Lung (tissue), 12 donors: ENCODE measurements around the gene MAIP1. TPM values are rescaled to one million over a fixed set of nuclear protein-coding genes. Genes with fewer than 3 reads are reported as not detected.

Experiments
- ATAC-seq: fragments of 200-7000 bp; cut with Tn5 transposase; one replicate; pipeline ENCODE4 v1.9.1; 2020; ENCODE audit warnings: moderate number of reproducible peaks; ENCODE audit not compliant: insufficient read depth, low FRiP score
- DNase-seq, 3 donors: peaks; one replicate each; pipeline ENCODE4 v3.0.0-alpha.2; 2013 to 2017
- H3K27ac ChIP-seq, 2 donors: one replicate each; pipeline ENCODE4 v1.5.1; 2013; ENCODE audit warnings: mild to moderate bottlenecking in 2 of 2, moderate library complexity in 2 of 2, control low read depth in 1 of 2, inconsistent platforms in 1 of 2, low read depth in 1 of 2, low read length in 1 of 2
- H3K27me3 ChIP-seq, 3 donors: one replicate each; pipeline ENCODE4 v1.5.1; 2013; ENCODE audit warnings: low read length in 2 of 3; ENCODE audit not compliant: control insufficient read depth in 3 of 3, insufficient read depth in 3 of 3
- H3K36me3 ChIP-seq, 4 donors: one replicate each; pipeline ENCODE4 v1.5.1; 2013; ENCODE audit warnings: low read length in 4 of 4, mild to moderate bottlenecking in 1 of 4, moderate library complexity in 1 of 4; ENCODE audit not compliant: control insufficient read depth in 4 of 4, insufficient read depth in 4 of 4
- H3K4me1 ChIP-seq, 5 donors: one replicate each; pipeline ENCODE4 v1.5.1; 2013; ENCODE audit warnings: low read length in 5 of 5, mild to moderate bottlenecking in 2 of 5, moderate library complexity in 1 of 5; ENCODE audit not compliant: control insufficient read depth in 5 of 5, insufficient read depth in 5 of 5
- H3K4me3 ChIP-seq: one replicate; pipeline ENCODE4 v1.5.1; 2013; ENCODE audit warnings: mild to moderate bottlenecking, control low read depth, moderate library complexity
- H3K9ac ChIP-seq, 2 donors: one replicate each; pipeline ENCODE4 v1.5.1; 2013; ENCODE audit warnings: low read length in 2 of 2, control low read depth in 1 of 2; ENCODE audit not compliant: insufficient read depth in 1 of 2
- H3K9me3 ChIP-seq, 4 donors: one replicate each; pipeline ENCODE4 v1.5.1; 2013; ENCODE audit warnings: low read length in 3 of 4, mild to moderate bottlenecking in 1 of 4, moderate library complexity in 1 of 4; ENCODE audit not compliant: control insufficient read depth in 4 of 4, insufficient read depth in 3 of 4
- CTCF ChIP-seq: IDR thresholded peaks from 2 replicates; pipeline ENCODE4 v1.5.1; 2012; ENCODE audit warnings: mild to moderate bottlenecking; ENCODE audit errors: control extremely low read depth, extremely low read depth
- WGBS, 2 donors: extraction: QIAGEN DNeasy Blood & Tissue Kit; methylation state at CpG; one replicate each; pipeline ENCODE4 v1.1.7; 2013; 5-methylcytosine and 5-hydroxymethylcytosine counted together
- polyA plus RNA-seq, 2 donors: library from polyadenylated mRNA; stranded (reverse); fragments of 200-250 nt; gene quantifications; one replicate each; pipeline ENCODE4 v1.2.1, GENCODE V29; 2013
- total RNA-seq, 2 donors: library from RNA; depleted of rRNA in 1 of 2; stranded (reverse); fragments of >200 nt in 1 of 2; gene quantifications; one replicate each; pipeline ENCODE4 v1.2.1, GENCODE V29; 2014 to 2021
- donor health status: control.
- donor health status: control.
- donor health status: Bipolar disorder and iron deficiency.
- donor health status: healthy.
- donor health status: DM: yes; HTN: yes; CAD: no.

The MAIP1 gene
- total and polyA plus RNA-seq, 4 donors: 8.2 to 18.3 (median 15.3) TPM

- H3K9ac ChIP-seq: peak overlapping the region in 1 of 2 donors; percentile 56
- H3K9me3 ChIP-seq: no peaks in the 10 kb centered on the region
- peak in 2 of 3 donors; percentile 28 to 49 for DNase-seq
- H3K4me1 ChIP-seq: peaks cover 0 to 18% (median 0%) of the 10 kb centered on the region in 5 donors
- no peak overlapping the region for H3K4me3 ChIP-seq
- peaks cover 2 to 20% (median 14%) of the 10 kb centered on the region in 4 donors for H3K36me3 ChIP-seq
- TF ChIP-seq CTCF: no peak
- 84 to 89% methylated on average over 2 of the region's 2 CpGs for WGBS, 2 donors
- no peak for ATAC-seq
- H3K27ac ChIP-seq: no peak overlapping the region
- no peaks in the 10 kb centered on the region for H3K27me3 ChIP-seq
Observed at GRCh38 chr2:199966405-199966804, 11.0 kb downstream of the MAIP1 start.

- Histone ChIP-seq H3K27me3 (no peaks in the 10 kb centered on the region), H3K9me3 (no peaks in the 10 kb centered on the region), H3K4me3 (no peak overlapping the region), H3K9ac (peak overlapping the region in 1 of 2 donors; percentile 56), H3K4me1 (peaks cover 0 to 18% (median 0%) of the 10 kb centered on the region in 5 donors), H3K27ac (no peak overlapping the region), H3K36me3 (peaks cover 2 to 18% (median 13%) of the 10 kb centered on the region in 4 donors)
- no peak for TF ChIP-seq CTCF
- DNase-seq (peak in 2 of 3 donors; percentile 80 to 91), ATAC-seq (no peak)
- 90 to 93% methylated on average over 1 of the region's 1 CpG for WGBS, 2 donors
Observed at GRCh38 chr2:199966976-199967375, 11.6 kb downstream of the MAIP1 start.

- no peak for DNase-seq
- Histone ChIP-seq H3K9me3 (no peaks in the 10 kb centered on the region), H3K9ac (no peak overlapping the region), H3K4me3 (no peak overlapping the region), H3K36me3 (peaks cover 2 to 12% (median 7%) of the 10 kb centered on the region in 4 donors), H3K27me3 (no peaks in the 10 kb centered on the region), H3K4me1 (peaks cover 0 to 18% (median 0%) of the 10 kb centered on the region in 5 donors), H3K27ac (no peak overlapping the region)
- WGBS, 2 donors: 93 to 94% methylated on average over 1 of the region's 1 CpG
- TF ChIP-seq CTCF: no peak
- no peak for ATAC-seq
Observed at GRCh38 chr2:199968126-199968525, 12.7 kb downstream of the MAIP1 start.

GRCh38 chr2:199972088-199972626 is 16.8 kb downstream of the MAIP1 start:
- no peaks in the 10 kb centered on the region for H3K9me3 ChIP-seq
- peaks cover 0 to 4% (median 0%) of the 10 kb centered on the region in 4 donors for H3K36me3 ChIP-seq
- H3K4me3 ChIP-seq: no peak overlapping the region
- peak overlapping the region in 1 of 2 donors; percentile 56 for H3K27ac ChIP-seq
- ATAC-seq: no peak
- no peak overlapping the region for H3K9ac ChIP-seq
- no peak for DNase-seq
- no peaks in the 10 kb centered on the region for H3K27me3 ChIP-seq
- no peak for TF ChIP-seq CTCF
- peaks cover 0 to 5% (median 0%) of the 10 kb centered on the region in 5 donors for H3K4me1 ChIP-seq
- 91 to 94% methylated on average over 6 of the region's 6 CpGs for WGBS, 2 donors
